GM06990 (cell line): Measurements from ENCODE around the gene CSMD2.

Experiments
- DNase-seq: peaks from one replicate; pipeline ENCODE4 v3.0.0-alpha.2; 2011; ENCODE audit not compliant: insufficient read length; ENCODE audit errors: extremely low read depth
- H3K27me3 ChIP-seq: replicated peaks from 2 replicates; pipeline ENCODE4 v1.6.0; 2011; ENCODE audit warnings: low read length; ENCODE audit not compliant: control insufficient read depth, insufficient read depth
- H3K36me3 ChIP-seq: 2 replicates; pipeline ENCODE4 v1.5.1; 2011; ENCODE audit warnings: low read length; ENCODE audit not compliant: control insufficient read depth, insufficient read depth
- H3K4me3 ChIP-seq: replicated peaks from 2 replicates; pipeline ENCODE4 v1.5.1; 2011; ENCODE audit warnings: low read depth, mild to moderate bottlenecking, control low read depth, low read length
- TF ChIP-seq, protein P1 (sequence below): IDR thresholded peaks from 2 replicates; pipeline ENCODE4 v1.5.1; 2011; ENCODE audit warnings: low read length, control low read depth, mild to moderate bottlenecking, inconsistent platforms; ENCODE audit not compliant: insufficient read depth, poor library complexity, severe bottlenecking

The CSMD2 gene

DNA sequence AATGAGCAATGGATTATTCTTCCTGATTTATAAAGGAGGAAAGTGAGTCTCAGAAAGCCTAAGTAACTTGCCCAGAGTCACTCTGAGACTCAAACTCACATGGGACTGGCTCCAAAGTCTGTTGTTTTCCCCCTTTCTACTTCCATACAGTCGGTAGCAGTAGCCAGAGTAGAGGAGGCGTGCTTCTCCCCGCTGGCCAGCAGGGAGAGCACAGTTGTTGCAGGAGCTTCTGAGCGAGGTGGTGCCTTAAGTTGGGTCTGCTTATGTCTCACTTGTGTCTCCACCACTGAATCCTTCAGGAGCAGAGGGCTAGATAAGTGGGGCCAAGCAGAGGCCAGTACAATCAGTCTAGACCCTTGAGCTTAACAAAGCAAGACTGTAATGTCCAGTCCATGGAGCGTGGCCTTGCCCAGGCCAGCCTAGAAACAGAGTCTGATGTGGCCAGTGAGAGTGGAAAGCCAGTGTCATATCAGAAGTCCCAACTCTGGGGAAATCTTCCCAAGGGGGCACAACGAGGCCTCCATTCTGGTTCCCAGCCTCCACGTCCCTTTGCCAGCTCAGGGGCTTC lies 510.7 kb downstream of the CSMD2 start:
- DNase-seq = no peak
- H3K4me3 ChIP-seq = no peak overlapping the region
- TF ChIP-seq, protein P1, sequence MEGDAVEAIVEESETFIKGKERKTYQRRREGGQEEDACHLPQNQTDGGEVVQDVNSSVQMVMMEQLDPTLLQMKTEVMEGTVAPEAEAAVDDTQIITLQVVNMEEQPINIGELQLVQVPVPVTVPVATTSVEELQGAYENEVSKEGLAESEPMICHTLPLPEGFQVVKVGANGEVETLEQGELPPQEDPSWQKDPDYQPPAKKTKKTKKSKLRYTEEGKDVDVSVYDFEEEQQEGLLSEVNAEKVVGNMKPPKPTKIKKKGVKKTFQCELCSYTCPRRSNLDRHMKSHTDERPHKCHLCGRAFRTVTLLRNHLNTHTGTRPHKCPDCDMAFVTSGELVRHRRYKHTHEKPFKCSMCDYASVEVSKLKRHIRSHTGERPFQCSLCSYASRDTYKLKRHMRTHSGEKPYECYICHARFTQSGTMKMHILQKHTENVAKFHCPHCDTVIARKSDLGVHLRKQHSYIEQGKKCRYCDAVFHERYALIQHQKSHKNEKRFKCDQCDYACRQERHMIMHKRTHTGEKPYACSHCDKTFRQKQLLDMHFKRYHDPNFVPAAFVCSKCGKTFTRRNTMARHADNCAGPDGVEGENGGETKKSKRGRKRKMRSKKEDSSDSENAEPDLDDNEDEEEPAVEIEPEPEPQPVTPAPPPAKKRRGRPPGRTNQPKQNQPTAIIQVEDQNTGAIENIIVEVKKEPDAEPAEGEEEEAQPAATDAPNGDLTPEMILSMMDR = no peak
- no peaks in the 10 kb centered on the region for H3K36me3 ChIP-seq
- peaks cover 2% of the 10 kb centered on the region for H3K27me3 ChIP-seq

DNA sequence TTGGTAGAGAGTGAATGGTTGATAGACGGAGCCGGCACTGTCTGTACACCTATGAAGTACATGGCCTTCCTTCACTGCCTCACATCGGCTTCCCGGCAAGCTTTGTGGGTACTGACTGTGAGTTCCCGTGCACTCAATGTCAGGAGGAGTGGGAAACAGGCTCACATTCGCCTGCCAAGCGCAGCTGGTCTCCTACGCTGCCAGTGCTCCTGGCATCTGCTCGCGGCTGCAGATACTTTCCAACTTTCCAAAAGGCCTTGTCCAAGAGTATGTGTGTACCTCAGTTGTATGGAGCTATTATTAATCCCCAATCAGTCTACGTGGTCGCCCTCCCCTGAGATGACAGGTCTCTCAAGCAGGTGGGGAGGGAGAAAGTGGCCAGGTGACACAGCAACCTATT lies 511.8 kb downstream of the CSMD2 start:
- TF ChIP-seq, protein P1 = no peak
- H3K4me3 ChIP-seq = no peak overlapping the region
- no peaks in the 10 kb centered on the region for H3K36me3 ChIP-seq
- DNase-seq = no peak
- H3K27me3 ChIP-seq = peaks cover 2% of the 10 kb centered on the region

DNA sequence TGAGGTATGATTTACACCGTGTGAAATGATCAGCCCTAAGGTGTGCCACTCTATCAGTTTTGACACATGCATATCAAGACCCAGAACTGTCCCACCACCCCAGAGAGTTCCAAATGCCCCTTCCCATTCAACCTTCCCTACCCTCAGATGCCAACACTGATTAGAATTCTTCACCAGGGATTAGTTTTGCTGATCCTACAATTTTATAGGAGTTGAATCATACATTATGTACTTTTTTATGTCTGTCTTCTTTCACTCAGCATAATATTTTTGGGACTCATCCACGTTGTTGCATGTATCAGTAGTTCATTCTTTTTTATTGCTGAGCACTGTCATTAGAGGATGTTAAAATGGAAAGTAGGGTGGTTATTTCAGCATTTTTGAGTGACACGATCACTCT lies 514.3 kb downstream of the CSMD2 start:
- Histone ChIP-seq H3K4me3 (no peak overlapping the region), H3K27me3 (peaks cover 2% of the 10 kb centered on the region; the same call in 1 of the 2 replicates), H3K36me3 (no peaks in the 10 kb centered on the region)
- TF ChIP-seq, protein P1 = no peak
- DNase-seq = no peak

DNA sequence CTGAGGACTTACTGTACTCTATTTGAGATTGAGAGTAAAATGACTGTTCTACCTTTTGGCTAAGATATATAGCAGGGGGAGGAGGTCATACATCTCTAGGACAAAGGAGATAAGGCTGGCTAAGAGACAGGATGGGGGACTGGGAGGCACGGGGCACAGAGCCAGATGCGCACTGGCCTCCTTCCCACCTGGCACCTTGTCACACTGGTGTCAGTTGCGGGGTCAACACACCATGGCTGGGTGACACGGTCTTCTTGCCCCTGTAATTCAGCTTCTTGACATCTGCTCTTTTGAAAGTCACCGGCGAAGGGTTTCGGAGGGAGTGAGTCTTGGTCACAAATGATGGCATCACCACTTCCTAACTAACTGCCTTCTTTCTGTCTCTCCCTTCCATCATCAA lies 515.3 kb downstream of the CSMD2 start:
- peaks cover 2% of the 10 kb centered on the region; the same call in 1 of the 2 replicates for H3K27me3 ChIP-seq

DNA sequence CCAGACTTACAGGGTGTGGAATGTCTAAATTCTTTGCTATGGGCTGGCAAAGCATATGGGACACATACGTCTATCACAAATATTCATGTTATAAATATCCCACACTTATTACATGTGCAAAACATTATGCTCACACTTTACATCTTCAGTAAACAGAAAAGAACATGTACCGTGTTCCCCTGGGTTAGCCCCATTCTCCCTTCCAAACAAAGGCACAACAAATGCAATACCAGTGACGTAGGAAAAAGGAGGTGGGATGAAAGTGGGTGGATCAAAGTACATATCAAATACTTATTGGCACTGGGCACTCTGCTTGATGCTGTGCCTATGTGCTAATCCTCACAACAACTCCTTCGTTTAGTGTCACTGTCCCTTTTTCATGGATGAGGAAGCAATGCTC lies 521.8 kb downstream of the CSMD2 start:
- TF ChIP-seq, protein P1 = no peak
- DNase-seq = no peak
- no peak overlapping the region for H3K4me3 ChIP-seq
- no peaks in the 10 kb centered on the region; the same call in 1 of the 2 replicates for H3K27me3 ChIP-seq
- no peaks in the 10 kb centered on the region for H3K36me3 ChIP-seq

More for the DNA sequence above, 515.3 kb downstream of the CSMD2 start:
- Histone ChIP-seq H3K36me3 (no peaks in the 10 kb centered on the region), H3K4me3 (no peak overlapping the region)
- DNase-seq = no peak
- TF ChIP-seq, protein P1 = no peak
